K562 (cell line): ENCODE measurements around the gene KIF4B. TPM values are rescaled to one million over a fixed set of nuclear protein-coding genes. Genes with fewer than 3 reads are reported as not detected.
A peak's percentile ranks its signal among the peaks of the same experiment; 100 is the strongest.

Experiments
- ATAC-seq: fragments of 200-7000 bp; cut with Tn5 transposase; 3 replicates; pipeline ENCODE4 v1.9.1; 2020; ENCODE audit warnings: moderate library complexity
- BruUV-seq: library from RNA; stranded (reverse); fragments of 400-500 nt; replicated peaks from 2 replicates; lab custom pipeline; 2021; lab: Mats Ljungman, UMichigan
- CTCF ChIA-PET: fragments of 300-600 bp; formaldehyde crosslinking; extraction: SDS; loops from one replicate; lab custom pipeline; 2021; ENCODE audit warnings: low intra/inter-chr PET ratio; lab: Yijun Ruan, JAX
- POLR2A ChIA-PET: fragments of 300-600, 350-650 bp; sonication (Branson Sonifier 250); formaldehyde crosslinking; extraction: SDS; loops from one replicate; lab custom pipeline; 2021; ENCODE audit warnings: antibody characterized with exemption, inconsistent platforms; lab: Yijun Ruan, JAX
- DNase-seq, 4 experiments: peaks; one replicate each; pipeline versions ENCODE4 v3.0.0 to v3.0.0-alpha.2; 2011 to 2018; ENCODE audit warnings: low spot score in 3 of 4, mixed read lengths in 3 of 4; ENCODE audit errors: extremely low read depth in 1 of 4
- FAIRE-seq: peaks from 2 replicates; lab custom pipeline; 2011; peaks lifted over from hg19 to GRCh38; lab: Jason Lieb, UNC
- H2AFZ ChIP-seq: 2 replicates; pipeline ENCODE4 v1.6.0; 2011; ENCODE audit warnings: low read depth, low read length, control low read depth, inconsistent platforms
- H3K27ac ChIP-seq: fragments of 200-600 bp; 3 replicates; pipeline ENCODE4 v1.8.0; 2011; ENCODE audit warnings: low read depth, mild to moderate bottlenecking, control low read depth, inconsistent platforms, low read length, moderate library complexity, mixed read lengths; ENCODE audit errors: extremely low read depth
- H3K27me3 ChIP-seq, 2 experiments: fragments of 300-600 bp in 1 of 2; 2 replicates in 1 of 2; 3 replicates in 1 of 2; pipeline versions ENCODE4 v1.6.0 to v1.8.0; 2011; ENCODE audit warnings: inconsistent platforms in 2 of 2, low read length in 2 of 2, mild to moderate bottlenecking in 1 of 2, mixed read lengths in 1 of 2, moderate library complexity in 1 of 2; ENCODE audit not compliant: control insufficient read depth in 2 of 2, insufficient read depth in 2 of 2
- H3K36me3 ChIP-seq: fragments of 300-600 bp; 3 replicates; pipeline ENCODE4 v1.8.0; 2011; ENCODE audit warnings: mild to moderate bottlenecking, low read length, inconsistent platforms; ENCODE audit not compliant: control insufficient read depth, insufficient read depth
- H3K4me1 ChIP-seq, 2 experiments: fragments of 200-600 bp in 1 of 2; replicated peaks in 1 of 2; 2 replicates in 1 of 2; 3 replicates in 1 of 2; pipeline versions ENCODE4 v1.5.1 to v1.8.0; 2011; ENCODE audit warnings: inconsistent platforms in 2 of 2, low read length in 2 of 2, mild to moderate bottlenecking in 1 of 2, mixed read lengths in 1 of 2, moderate library complexity in 1 of 2; ENCODE audit not compliant: control insufficient read depth in 2 of 2, insufficient read depth in 2 of 2
- H3K4me2 ChIP-seq: 2 replicates; pipeline ENCODE4 v1.6.1; 2011; ENCODE audit warnings: low read length, control low read depth, inconsistent platforms, mixed read lengths; ENCODE audit not compliant: insufficient read depth
- H3K4me3 ChIP-seq: fragments of 200-600 bp; sonication (generic), shearing (Covaris generic); 2 replicates; pipeline ENCODE4 v1.5.1; 2016; ENCODE audit warnings: control low read depth, inconsistent platforms
- H3K79me2 ChIP-seq: fragments of 200-600 bp; 3 replicates; pipeline ENCODE4 v1.8.0; 2011; ENCODE audit warnings: low read length, inconsistent platforms; ENCODE audit not compliant: control insufficient read depth, insufficient read depth
- H3K9ac ChIP-seq, 2 experiments: 2 replicates each; pipeline versions ENCODE4 v1.6.0 to v1.6.1; 2011; ENCODE audit warnings: low read depth in 2 of 2, low read length in 2 of 2, control low read depth in 1 of 2, inconsistent platforms in 1 of 2, mild to moderate bottlenecking in 1 of 2, mixed read lengths in 1 of 2; ENCODE audit not compliant: insufficient read depth in 1 of 2
- H3K9me1 ChIP-seq: one replicate; pipeline ENCODE4 v1.6.0; 2011; ENCODE audit warnings: inconsistent platforms, mild to moderate bottlenecking, low read length, moderate library complexity; ENCODE audit not compliant: control insufficient read depth, insufficient read depth
- H3K9me3 ChIP-seq: replicated peaks from 2 replicates; pipeline ENCODE4 v1.5.1; 2011; ENCODE audit warnings: low read depth, low read length, inconsistent platforms; ENCODE audit not compliant: control insufficient read depth, insufficient read depth
- H4K20me1 ChIP-seq: replicated peaks from 2 replicates; pipeline ENCODE4 v1.6.1; 2011; ENCODE audit warnings: low read length, inconsistent platforms, mixed read lengths; ENCODE audit not compliant: control insufficient read depth, insufficient read depth
- CHD4 ChIP-seq: fragments of 200-600 bp; sonication (generic); IDR thresholded peaks from 3 replicates; pipeline ENCODE4 v1.6.1; 2012; ENCODE audit warnings: low read depth, mild to moderate bottlenecking, mixed read lengths, low read length, inconsistent platforms; ENCODE audit not compliant: insufficient read depth, insufficient replicate concordance, poor library complexity, severe bottlenecking
- ILF3 ChIP-seq: fragments of 450-650 bp; IDR thresholded peaks from 2 replicates; pipeline ENCODE4 v1.6.1; 2018; ENCODE audit warnings: antibody characterized with exemption, mild to moderate bottlenecking, moderate library complexity, borderline replicate concordance
- NCOA2 ChIP-seq, 2 experiments: fragments of 450-650 bp; IDR thresholded peaks; 2 replicates each; pipeline ENCODE4 v1.6.1; 2018; ENCODE audit warnings: mild to moderate bottlenecking in 2 of 2, moderate library complexity in 1 of 2; ENCODE audit not compliant: partially characterized antibody in 2 of 2
- NR2F6 ChIP-seq: fragments of 450-650 bp; formaldehyde crosslinking; IDR thresholded peaks from 2 replicates; pipeline ENCODE4 v1.4.0; 2020; ENCODE audit warnings: mild to moderate bottlenecking
- U2AF2 ChIP-seq: fragments of 200-400 bp; formaldehyde crosslinking; optimal IDR thresholded peaks from 2 replicates; pipeline ENCODE3; 2017; ENCODE audit warnings: low read depth, mild to moderate bottlenecking, low read length
- YY1 ChIP-seq, 3 experiments: IDR thresholded peaks; 2 replicates each; pipeline ENCODE4 v1.6.1; 2011; ENCODE audit warnings: low read length in 2 of 3, mild to moderate bottlenecking in 2 of 3, moderate library complexity in 2 of 3, borderline replicate concordance in 1 of 3, control low read depth in 1 of 3, low read depth in 1 of 3; ENCODE audit not compliant: insufficient read depth in 3 of 3, insufficient replicate concordance in 2 of 3, control insufficient read depth in 1 of 3, insufficient read length in 1 of 3; ENCODE audit errors: extremely low read depth in 1 of 3
- ZNF316 ChIP-seq: fragments of 450-650 bp; IDR thresholded peaks from 2 replicates; pipeline ENCODE4 v1.6.1; 2016
- ZSCAN29 ChIP-seq: fragments of 450-650 bp; IDR thresholded peaks from 2 replicates; pipeline ENCODE4 v1.6.1; 2017
- WGBS: fragments of 100-300 bp; shearing (Covaris generic); methylation state at CpG from one replicate; pipeline ENCODE4 v1.1.6; 2016; ENCODE audit warnings: low coverage, mixed read lengths; ENCODE audit not compliant: insufficient coverage; ENCODE audit errors: missing lambda C conversion rate; 5-methylcytosine and 5-hydroxymethylcytosine counted together
- in situ Hi-C: fragments of 300-500 bp; cut with MboI; formaldehyde crosslinking; loops from 4 replicates; pipeline ENCODE4 v1.15.0; 2018; ENCODE audit warnings: inconsistent platforms, mixed read lengths
- intact Hi-C: fragments of 100-400 bp; cut with micrococcal nuclease; formaldehyde crosslinking; loops from 2 replicates; pipeline ENCODE4 v1.14.2; 2022
- polyA plus RNA-seq, 8 experiments: library from polyadenylated mRNA; depleted of rRNA in 4 of 8; stranded (reverse) in 5 of 8; unstranded in 3 of 8; fragments of >200 nt; fragmentation: Nextera tagmentation in 2 of 8; fragmentation: Illumina TruSeq in 1 of 8; extraction: Ambion mirVana in 2 of 8; extraction: Trizol in 1 of 8; gene quantifications; 2 replicates each; pipeline versions ENCODE4 v1.2.1 to v1.2.3, GENCODE V29; 2011 to 2014; ENCODE audit warnings: inconsistent platforms in 1 of 8, missing spikeins in 1 of 8
- total RNA-seq, 7 experiments: library from RNA; depleted of rRNA in 6 of 7; stranded (reverse); fragments of >200 nt in 6 of 7; fragmentation: Illumina TruSeq in 2 of 7; extraction: Trizol in 2 of 7; gene quantifications; 2 replicates each; pipeline versions ENCODE4 v1.2.1 to v1.2.3, GENCODE V29; 2011 to 2021; ENCODE audit warnings: low replicate concordance in 1 of 7
- TF ChIP-seq, protein P1 (sequence below): fragments of 450-650 bp; formaldehyde crosslinking; IDR thresholded peaks from 2 replicates; pipeline ENCODE4 v1.4.0; 2022; ENCODE audit warnings: missing genetic modification characterization
- TF ChIP-seq, protein P2 (sequence below): fragments of 250-450 bp; sonication (Bioruptor Pico); IDR thresholded peaks from 2 replicates; pipeline ENCODE4 v1.4.0; 2020

Gene KIF4B
- total and polyA plus RNA-seq, 9 of the 15 experiments (the other 6 are each of a cell fraction or from before 2014, with no cell fraction given): 0.01 to 0.09 (median 0.07) TPM; not detected in 2

DNA sequence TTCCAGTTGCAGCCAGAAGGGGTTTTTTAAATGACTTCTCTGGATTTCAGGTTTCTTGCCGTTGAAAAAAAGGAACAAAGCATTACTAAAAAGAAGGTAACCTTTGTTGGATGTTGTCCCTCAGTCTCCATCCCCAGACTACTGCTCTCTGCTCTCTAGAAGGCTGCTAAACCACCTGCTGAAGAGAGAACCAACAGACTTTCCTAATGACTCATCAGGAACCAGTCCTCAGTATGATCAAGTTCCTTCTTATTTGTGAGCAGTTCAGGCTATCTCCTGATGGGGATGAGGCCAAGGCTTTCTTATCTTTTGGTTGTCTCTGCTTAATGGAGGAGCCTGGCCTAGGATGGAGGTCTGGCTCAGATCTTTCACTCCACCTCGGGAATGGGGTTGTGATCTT, 4.1 kb downstream of the KIF4B start:
- Histone ChIP-seq H3K79me2 (no peaks in the 10 kb centered on the region), H3K27me3 (peaks cover 18 to 38% of the 10 kb centered on the region in 2 experiments; a peak in 4 of 5 replicates), H3K4me3 (no peak overlapping the region), H3K4me1 (peaks cover 0 to 14% of the 10 kb centered on the region in 2 experiments; a peak in 4 of 5 replicates), H3K4me2 (no peak overlapping the region), H3K36me3 (no peaks in the 10 kb centered on the region), H3K9ac (no peak overlapping the region), H3K9me3 (no peaks in the 10 kb centered on the region), H2AFZ (no peak overlapping the region), H4K20me1 (no peaks in the 10 kb centered on the region), H3K9me1 (no peaks in the 10 kb centered on the region), H3K27ac (no peak overlapping the region)
- no peak for DNase-seq
- intact Hi-C loops (no loop called here), in situ Hi-C loops (loop anchor here (10.0 kb wide), 1 partner anchor 373 kb away; no protein-coding TSS in a partner anchor)
- peak; percentile 48; the same call in 2 of the 3 replicates for ATAC-seq
- no peak for FAIRE-seq
- CTCF ChIA-PET: interaction anchor here (0.6 kb wide), 1 partner anchor 122 kb away, joined by 3 read pairs; no protein-coding TSS in a partner anchor
- no TSS peak for BruUV-seq
- WGBS: 0% methylated on average over 2 of the region's 2 CpGs
- POLR2A ChIA-PET: no interaction called here
- no peak for TF ChIP-seq ZSCAN29
- TF ChIP-seq, protein P1, sequence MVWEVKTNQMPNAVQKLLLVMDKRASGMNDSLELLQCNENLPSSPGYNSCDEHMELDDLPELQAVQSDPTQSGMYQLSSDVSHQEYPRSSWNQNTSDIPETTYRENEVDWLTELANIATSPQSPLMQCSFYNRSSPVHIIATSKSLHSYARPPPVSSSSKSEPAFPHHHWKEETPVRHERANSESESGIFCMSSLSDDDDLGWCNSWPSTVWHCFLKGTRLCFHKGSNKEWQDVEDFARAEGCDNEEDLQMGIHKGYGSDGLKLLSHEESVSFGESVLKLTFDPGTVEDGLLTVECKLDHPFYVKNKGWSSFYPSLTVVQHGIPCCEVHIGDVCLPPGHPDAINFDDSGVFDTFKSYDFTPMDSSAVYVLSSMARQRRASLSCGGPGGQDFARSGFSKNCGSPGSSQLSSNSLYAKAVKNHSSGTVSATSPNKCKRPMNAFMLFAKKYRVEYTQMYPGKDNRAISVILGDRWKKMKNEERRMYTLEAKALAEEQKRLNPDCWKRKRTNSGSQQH (CRISPR knock-in tag): no peak
- no peak for TF ChIP-seq YY1 (IDR thresholded peaks at IDR 0.05; ENCODE audit: borderline replicate concordance in 1 of 3, control insufficient read depth in 1 of 3, extremely low read depth in 1 of 3, insufficient read depth in 3 of 3, insufficient read length in 1 of 3, insufficient replicate concordance in 2 of 3, low read depth in 1 of 3, low read length in 2 of 3)
- no peak for TF ChIP-seq ZNF316
- TF ChIP-seq U2AF2: no peak
- no peak for TF ChIP-seq NCOA2 (IDR thresholded peaks at IDR 0.05; ENCODE audit: partially characterized antibody in 2 of 2)
- TF ChIP-seq ILF3: no peak
- no peak for TF ChIP-seq CHD4
- TF ChIP-seq, protein P2, sequence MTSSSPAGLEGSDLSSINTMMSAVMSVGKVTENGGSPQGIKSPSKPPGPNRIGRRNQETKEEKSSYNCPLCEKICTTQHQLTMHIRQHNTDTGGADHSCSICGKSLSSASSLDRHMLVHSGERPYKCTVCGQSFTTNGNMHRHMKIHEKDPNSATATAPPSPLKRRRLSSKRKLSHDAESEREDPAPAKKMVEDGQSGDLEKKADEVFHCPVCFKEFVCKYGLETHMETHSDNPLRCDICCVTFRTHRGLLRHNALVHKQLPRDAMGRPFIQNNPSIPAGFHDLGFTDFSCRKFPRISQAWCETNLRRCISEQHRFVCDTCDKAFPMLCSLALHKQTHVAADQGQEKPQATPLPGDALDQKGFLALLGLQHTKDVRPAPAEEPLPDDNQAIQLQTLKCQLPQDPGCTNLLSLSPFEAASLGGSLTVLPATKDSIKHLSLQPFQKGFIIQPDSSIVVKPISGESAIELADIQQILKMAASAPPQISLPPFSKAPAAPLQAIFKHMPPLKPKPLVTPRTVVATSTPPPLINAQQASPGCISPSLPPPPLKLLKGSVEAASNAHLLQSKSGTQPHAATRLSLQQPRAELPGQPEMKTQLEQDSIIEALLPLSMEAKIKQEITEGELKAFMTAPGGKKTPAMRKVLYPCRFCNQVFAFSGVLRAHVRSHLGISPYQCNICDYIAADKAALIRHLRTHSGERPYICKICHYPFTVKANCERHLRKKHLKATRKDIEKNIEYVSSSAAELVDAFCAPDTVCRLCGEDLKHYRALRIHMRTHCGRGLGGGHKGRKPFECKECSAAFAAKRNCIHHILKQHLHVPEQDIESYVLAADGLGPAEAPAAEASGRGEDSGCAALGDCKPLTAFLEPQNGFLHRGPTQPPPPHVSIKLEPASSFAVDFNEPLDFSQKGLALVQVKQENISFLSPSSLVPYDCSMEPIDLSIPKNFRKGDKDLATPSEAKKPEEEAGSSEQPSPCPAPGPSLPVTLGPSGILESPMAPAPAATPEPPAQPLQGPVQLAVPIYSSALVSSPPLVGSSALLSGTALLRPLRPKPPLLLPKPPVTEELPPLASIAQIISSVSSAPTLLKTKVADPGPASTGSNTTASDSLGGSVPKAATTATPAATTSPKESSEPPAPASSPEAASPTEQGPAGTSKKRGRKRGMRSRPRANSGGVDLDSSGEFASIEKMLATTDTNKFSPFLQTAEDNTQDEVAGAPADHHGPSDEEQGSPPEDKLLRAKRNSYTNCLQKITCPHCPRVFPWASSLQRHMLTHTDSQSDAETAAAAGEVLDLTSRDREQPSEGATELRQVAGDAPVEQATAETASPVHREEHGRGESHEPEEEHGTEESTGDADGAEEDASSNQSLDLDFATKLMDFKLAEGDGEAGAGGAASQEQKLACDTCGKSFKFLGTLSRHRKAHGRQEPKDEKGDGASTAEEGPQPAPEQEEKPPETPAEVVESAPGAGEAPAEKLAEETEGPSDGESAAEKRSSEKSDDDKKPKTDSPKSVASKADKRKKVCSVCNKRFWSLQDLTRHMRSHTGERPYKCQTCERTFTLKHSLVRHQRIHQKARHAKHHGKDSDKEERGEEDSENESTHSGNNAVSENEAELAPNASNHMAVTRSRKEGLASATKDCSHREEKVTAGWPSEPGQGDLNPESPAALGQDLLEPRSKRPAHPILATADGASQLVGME (CRISPR knock-in tag): no peak
- no peak for TF ChIP-seq NR2F6 (CRISPR knock-in tag)
